ENCODE results near the gene TMEM86B.
A peak's percentile ranks its signal among the peaks of the same experiment; 100 is the strongest.

Gene TMEM86B

GRCh38 chr19:55228403-55229031 lies at the start of gene TMEM86B:
TMEM86B (minus strand) TSS chr19:55228763; CDS start chr19:55228741, 22 bp downstream.
- ATAC-seq = peak; percentile 3; the same call in 1 of the 3 replicates
- TF ChIP-seq SNAI2 (CRISPR knock-in tag; IDR thresholded peaks at IDR 0.05) = no peak

- TF ChIP-seq ZFP30 (CRISPR knock-in tag; IDR thresholded peaks at IDR 0.05) = no peak
- TF ChIP-seq, protein P1, sequence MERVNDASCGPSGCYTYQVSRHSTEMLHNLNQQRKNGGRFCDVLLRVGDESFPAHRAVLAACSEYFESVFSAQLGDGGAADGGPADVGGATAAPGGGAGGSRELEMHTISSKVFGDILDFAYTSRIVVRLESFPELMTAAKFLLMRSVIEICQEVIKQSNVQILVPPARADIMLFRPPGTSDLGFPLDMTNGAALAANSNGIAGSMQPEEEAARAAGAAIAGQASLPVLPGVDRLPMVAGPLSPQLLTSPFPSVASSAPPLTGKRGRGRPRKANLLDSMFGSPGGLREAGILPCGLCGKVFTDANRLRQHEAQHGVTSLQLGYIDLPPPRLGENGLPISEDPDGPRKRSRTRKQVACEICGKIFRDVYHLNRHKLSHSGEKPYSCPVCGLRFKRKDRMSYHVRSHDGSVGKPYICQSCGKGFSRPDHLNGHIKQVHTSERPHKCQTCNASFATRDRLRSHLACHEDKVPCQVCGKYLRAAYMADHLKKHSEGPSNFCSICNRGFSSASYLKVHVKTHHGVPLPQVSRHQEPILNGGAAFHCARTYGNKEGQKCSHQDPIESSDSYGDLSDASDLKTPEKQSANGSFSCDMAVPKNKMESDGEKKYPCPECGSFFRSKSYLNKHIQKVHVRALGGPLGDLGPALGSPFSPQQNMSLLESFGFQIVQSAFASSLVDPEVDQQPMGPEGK (CRISPR knock-in tag; IDR thresholded peaks at IDR 0.05; ENCODE audit: borderline replicate concordance) = no peak
- no peak for ATAC-seq
Observed at GRCh38 chr19:55277494-55277893, 48.9 kb upstream of the TMEM86B start.

DNA sequence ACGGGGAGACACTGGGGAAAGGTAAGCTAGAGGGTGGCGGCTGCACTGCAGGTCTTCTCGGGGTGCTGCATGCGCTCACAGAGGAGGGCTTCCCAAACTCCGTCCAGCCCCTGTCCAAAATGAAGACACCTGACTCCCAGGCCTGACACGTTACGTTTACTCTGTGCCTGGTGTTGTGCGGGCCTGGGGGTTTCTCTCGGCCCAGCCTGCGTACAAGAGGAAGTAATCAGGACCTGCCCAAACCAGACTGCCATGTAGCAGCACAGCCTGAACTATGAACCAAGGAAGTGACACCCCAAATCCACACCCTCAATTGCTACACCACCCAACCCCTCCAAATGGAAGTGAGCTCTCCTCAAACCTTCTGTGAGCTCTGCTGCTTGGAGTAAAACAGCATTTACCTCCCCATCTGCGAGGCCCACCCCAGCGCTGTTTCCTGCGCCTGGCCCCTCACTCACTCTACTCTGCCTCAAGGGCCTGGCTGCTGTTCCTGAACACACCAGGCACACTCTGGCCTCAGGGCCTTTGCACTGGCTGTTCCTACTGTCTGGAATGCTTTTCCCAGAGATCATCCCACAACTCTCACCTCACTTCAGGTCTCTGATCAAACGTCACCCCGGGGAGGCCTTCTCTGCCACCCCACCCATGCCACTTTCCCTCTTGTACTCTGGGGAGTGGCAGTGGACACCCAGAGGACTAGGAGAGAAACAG lies 48.3 kb upstream of the TMEM86B start:
- ATAC-seq = no peak

GRCh38 chr19:55275851-55276719 lies 47.5 kb upstream of the TMEM86B start:
- no peak for ATAC-seq
- no peak for TF ChIP-seq OSR1 (CRISPR knock-in tag; IDR thresholded peaks at IDR 0.05)
- TF ChIP-seq ISL1 (CRISPR knock-in tag; IDR thresholded peaks at IDR 0.05) = no peak
- TF ChIP-seq TOX (CRISPR knock-in tag; IDR thresholded peaks at IDR 0.05; ENCODE audit: borderline replicate concordance) = no peak

More for the DNA sequence above, 48.3 kb upstream of the TMEM86B start:
- TF ChIP-seq, protein P2, sequence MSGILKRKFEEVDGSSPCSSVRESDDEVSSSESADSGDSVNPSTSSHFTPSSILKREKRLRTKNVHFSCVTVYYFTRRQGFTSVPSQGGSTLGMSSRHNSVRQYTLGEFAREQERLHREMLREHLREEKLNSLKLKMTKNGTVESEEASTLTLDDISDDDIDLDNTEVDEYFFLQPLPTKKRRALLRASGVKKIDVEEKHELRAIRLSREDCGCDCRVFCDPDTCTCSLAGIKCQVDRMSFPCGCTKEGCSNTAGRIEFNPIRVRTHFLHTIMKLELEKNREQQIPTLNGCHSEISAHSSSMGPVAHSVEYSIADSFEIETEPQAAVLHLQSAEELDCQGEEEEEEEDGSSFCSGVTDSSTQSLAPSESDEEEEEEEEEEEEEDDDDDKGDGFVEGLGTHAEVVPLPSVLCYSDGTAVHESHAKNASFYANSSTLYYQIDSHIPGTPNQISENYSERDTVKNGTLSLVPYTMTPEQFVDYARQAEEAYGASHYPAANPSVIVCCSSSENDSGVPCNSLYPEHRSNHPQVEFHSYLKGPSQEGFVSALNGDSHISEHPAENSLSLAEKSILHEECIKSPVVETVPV (CRISPR knock-in tag; IDR thresholded peaks at IDR 0.05) = no peak
- TF ChIP-seq TOX (CRISPR knock-in tag; IDR thresholded peaks at IDR 0.05; ENCODE audit: borderline replicate concordance) = no peak
- no peak for TF ChIP-seq ISL1 (CRISPR knock-in tag; IDR thresholded peaks at IDR 0.05)
- TF ChIP-seq, protein P3, sequence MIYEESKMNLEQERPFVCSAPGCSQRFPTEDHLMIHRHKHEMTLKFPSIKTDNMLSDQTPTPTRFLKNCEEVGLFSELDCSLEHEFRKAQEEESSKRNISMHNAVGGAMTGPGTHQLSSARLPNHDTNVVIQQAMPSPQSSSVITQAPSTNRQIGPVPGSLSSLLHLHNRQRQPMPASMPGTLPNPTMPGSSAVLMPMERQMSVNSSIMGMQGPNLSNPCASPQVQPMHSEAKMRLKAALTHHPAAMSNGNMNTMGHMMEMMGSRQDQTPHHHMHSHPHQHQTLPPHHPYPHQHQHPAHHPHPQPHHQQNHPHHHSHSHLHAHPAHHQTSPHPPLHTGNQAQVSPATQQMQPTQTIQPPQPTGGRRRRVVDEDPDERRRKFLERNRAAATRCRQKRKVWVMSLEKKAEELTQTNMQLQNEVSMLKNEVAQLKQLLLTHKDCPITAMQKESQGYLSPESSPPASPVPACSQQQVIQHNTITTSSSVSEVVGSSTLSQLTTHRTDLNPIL (CRISPR knock-in tag; IDR thresholded peaks at IDR 0.05; ENCODE audit: low read depth) = no peak
- TF ChIP-seq SNAI2 (CRISPR knock-in tag; IDR thresholded peaks at IDR 0.05) = no peak
- TF ChIP-seq, protein P4, sequence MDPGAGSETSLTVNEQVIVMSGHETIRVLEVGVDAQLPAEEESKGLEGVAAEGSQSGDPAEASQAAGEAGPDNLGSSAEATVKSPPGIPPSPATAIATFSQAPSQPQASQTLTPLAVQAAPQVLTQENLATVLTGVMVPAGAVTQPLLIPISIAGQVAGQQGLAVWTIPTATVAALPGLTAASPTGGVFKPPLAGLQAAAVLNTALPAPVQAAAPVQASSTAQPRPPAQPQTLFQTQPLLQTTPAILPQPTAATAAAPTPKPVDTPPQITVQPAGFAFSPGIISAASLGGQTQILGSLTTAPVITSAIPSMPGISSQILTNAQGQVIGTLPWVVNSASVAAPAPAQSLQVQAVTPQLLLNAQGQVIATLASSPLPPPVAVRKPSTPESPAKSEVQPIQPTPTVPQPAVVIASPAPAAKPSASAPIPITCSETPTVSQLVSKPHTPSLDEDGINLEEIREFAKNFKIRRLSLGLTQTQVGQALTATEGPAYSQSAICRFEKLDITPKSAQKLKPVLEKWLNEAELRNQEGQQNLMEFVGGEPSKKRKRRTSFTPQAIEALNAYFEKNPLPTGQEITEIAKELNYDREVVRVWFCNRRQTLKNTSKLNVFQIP (CRISPR knock-in tag; IDR thresholded peaks at IDR 0.05; ENCODE audit: borderline replicate concordance, low read depth) = no peak
- TF ChIP-seq ESRRG (CRISPR knock-in tag; IDR thresholded peaks at IDR 0.05) = no peak
- TF ChIP-seq ZFP30 (CRISPR knock-in tag; IDR thresholded peaks at IDR 0.05) = no peak
- TF ChIP-seq ZC3H10 (CRISPR knock-in tag; IDR thresholded peaks at IDR 0.05) = no peak
- TF ChIP-seq RARB (CRISPR knock-in tag; IDR thresholded peaks at IDR 0.05) = no peak
- no peak for TF ChIP-seq OSR1 (CRISPR knock-in tag; IDR thresholded peaks at IDR 0.05)

GRCh38 chr19:55273978-55274707 lies 45.6 kb upstream of the TMEM86B start:
- ATAC-seq = no peak
- TF ChIP-seq, protein P1 (CRISPR knock-in tag; IDR thresholded peaks at IDR 0.05; ENCODE audit: borderline replicate concordance) = no peak
- TF ChIP-seq ZFP30 (CRISPR knock-in tag; IDR thresholded peaks at IDR 0.05) = no peak
- no peak for TF ChIP-seq RARB (CRISPR knock-in tag; IDR thresholded peaks at IDR 0.05)
- TF ChIP-seq ISL1 (CRISPR knock-in tag; IDR thresholded peaks at IDR 0.05) = no peak
- no peak for TF ChIP-seq PPARA (CRISPR knock-in tag; IDR thresholded peaks at IDR 0.05; ENCODE audit: borderline replicate concordance)
- TF ChIP-seq TOX (CRISPR knock-in tag; IDR thresholded peaks at IDR 0.05; ENCODE audit: borderline replicate concordance) = no peak
- no peak for TF ChIP-seq BACH2 (CRISPR knock-in tag; IDR thresholded peaks at IDR 0.05; ENCODE audit: borderline replicate concordance)
- TF ChIP-seq TCF4 (CRISPR knock-in tag; IDR thresholded peaks at IDR 0.05; ENCODE audit: borderline replicate concordance) = no peak
- TF ChIP-seq ZNF565 (CRISPR knock-in tag; conservative IDR thresholded peaks at IDR 0.05; ENCODE audit: low read depth) = no peak
- no peak for TF ChIP-seq OSR1 (CRISPR knock-in tag; IDR thresholded peaks at IDR 0.05)
- no peak for TF ChIP-seq ESRRG (CRISPR knock-in tag; IDR thresholded peaks at IDR 0.05)
- no peak for TF ChIP-seq ZC3H10 (CRISPR knock-in tag; IDR thresholded peaks at IDR 0.05)
- TF ChIP-seq, protein P2 (CRISPR knock-in tag; IDR thresholded peaks at IDR 0.05) = no peak
- no peak for TF ChIP-seq ZNF70 (CRISPR knock-in tag; IDR thresholded peaks at IDR 0.05)
